OCI-LY1 (cell line): ENCODE results near the gene COX7C.
"Not testable (repeated sequence)": the region's sequence is repeated elsewhere in the genome, so short reads cannot be mapped to it uniquely, and the experiment has no call there.

ENCODE experiments used
- CTCF ChIP-seq: fragments of 200-600 bp; sonication (generic), shearing (Covaris generic); IDR thresholded peaks from 2 replicates; pipeline ENCODE4 v1.5.1; 2017; ENCODE audit warnings: mild to moderate bottlenecking, antibody characterized with exemption, low read length, moderate library complexity, mixed read lengths
- EZH2 ChIP-seq: fragments of 200-600 bp; sonication (generic), shearing (Covaris generic); IDR thresholded peaks from 2 replicates; pipeline ENCODE4 v1.8.0; 2017; ENCODE audit warnings: borderline replicate concordance, mixed run types, mild to moderate bottlenecking, antibody characterized with exemption, low read length, moderate library complexity, mixed read lengths

- TF ChIP-seq CTCF, EZH2: not testable (repeated sequence)
Measured at GRCh38 chr5:86660771-86661170, 43.0 kb downstream of the COX7C start.
